ENCODE results near the gene OR1L4.

The OR1L4 gene

GRCh38 chr9:122723690-122724089, at the start of gene OR1L4:
OR1L4 (plus strand) TSS chr9:122723990; CDS start chr9:122723990, 0 bp downstream.
- TF ChIP-seq CTCF (IDR thresholded peaks at IDR 0.05; ENCODE audit: unreplicated experiment in 3 of 3): no peak
- peaks cover 20% of the 10 kb centered on the region for H3K9me3 Mint-ChIP-seq
- H3K4me1 Mint-ChIP-seq: no peaks in the 10 kb centered on the region

GRCh38 chr9:122684851-122685250, 38.9 kb upstream of the OR1L4 start:
- Mint-ChIP-seq H3K4me1 (no peaks in the 10 kb centered on the region), H3K27me3 (ENCODE audit: low read depth) (no peaks in the 10 kb centered on the region), H3K9me3 (peaks cover 25% of the 10 kb centered on the region), H3K36me3 (ENCODE audit: low read depth) (no peaks in the 10 kb centered on the region), H3K27ac (no peak overlapping the region), H3K4me3 (no peak overlapping the region)
- TF ChIP-seq CTCF (IDR thresholded peaks at IDR 0.05; ENCODE audit: unreplicated experiment in 3 of 3): no peak

More at GRCh38 chr9:122723690-122724089, at the start of gene OR1L4:
- Mint-ChIP-seq H3K27me3 (ENCODE audit: low read depth) (peaks cover 8% of the 10 kb centered on the region), H3K27ac (no peak within 1 kb of the TSS), H3K4me3 (no peak within 1 kb of the TSS), H3K36me3 (ENCODE audit: low read depth) (no peaks in the 10 kb centered on the region)

- H3K27me3 Mint-ChIP-seq (ENCODE audit: low read depth): peaks cover 3% of the 10 kb centered on the region
- no peak overlapping the region for H3K4me3 Mint-ChIP-seq
- no peaks in the 10 kb centered on the region for H3K36me3 Mint-ChIP-seq (ENCODE audit: low read depth)
- H3K27ac Mint-ChIP-seq: no peak overlapping the region
- H3K9me3 Mint-ChIP-seq: peaks cover 19% of the 10 kb centered on the region
- TF ChIP-seq CTCF (IDR thresholded peaks at IDR 0.05; ENCODE audit: unreplicated experiment in 3 of 3): no peak
- H3K4me1 Mint-ChIP-seq: no peaks in the 10 kb centered on the region
Measured at GRCh38 chr9:122695696-122696095, 28.1 kb upstream of the OR1L4 start.

- Mint-ChIP-seq H3K27ac (no peak overlapping the region), H3K9me3 (no peaks in the 10 kb centered on the region), H3K4me3 (no peak overlapping the region), H3K36me3 (ENCODE audit: low read depth) (no peaks in the 10 kb centered on the region), H3K4me1 (no peaks in the 10 kb centered on the region), H3K27me3 (ENCODE audit: low read depth) (peaks cover 6% of the 10 kb centered on the region)
- TF ChIP-seq CTCF (IDR thresholded peaks at IDR 0.05; ENCODE audit: unreplicated experiment in 3 of 3): no peak
Measured at GRCh38 chr9:122718038-122718437, 5.8 kb upstream of the OR1L4 start.

- H3K27ac Mint-ChIP-seq: no peak overlapping the region
Measured at GRCh38 chr9:122719218-122719617, 4.6 kb upstream of the OR1L4 start.

More at GRCh38 chr9:122719218-122719617, 4.6 kb upstream of the OR1L4 start:
- Mint-ChIP-seq H3K36me3 (ENCODE audit: low read depth) (no peaks in the 10 kb centered on the region), H3K9me3 (no peaks in the 10 kb centered on the region), H3K27me3 (ENCODE audit: low read depth) (peaks cover 6% of the 10 kb centered on the region), H3K4me3 (no peak overlapping the region), H3K4me1 (no peaks in the 10 kb centered on the region)
- no peak for TF ChIP-seq CTCF (IDR thresholded peaks at IDR 0.05; ENCODE audit: unreplicated experiment in 3 of 3)
